Progenitor cell of endocrine pancreas (in vitro differentiated cells): ENCODE results near the gene UPK1B. TPM values are rescaled to one million over a fixed set of nuclear protein-coding genes. Genes with fewer than 3 reads are reported as not detected.

ENCODE experiments used
- DNase-seq: peaks from one replicate; pipeline ENCODE4 v3.0.0; 2021; ENCODE audit warnings: low spot score; ENCODE audit not compliant: unreplicated experiment
- H3K27ac Mint-ChIP-seq: 2 replicates; pipeline ENCODE4 v1.8.0; 2021; ENCODE audit warnings: mild to moderate bottlenecking, moderate library complexity, mixed read lengths
- H3K27me3 Mint-ChIP-seq: 2 replicates; pipeline ENCODE4 v1.8.0; 2021; ENCODE audit warnings: mixed read lengths
- H3K36me3 Mint-ChIP-seq: 2 replicates; pipeline ENCODE4 v1.8.0; 2022; ENCODE audit warnings: mixed read lengths; ENCODE audit not compliant: insufficient read depth
- H3K4me1 Mint-ChIP-seq: 2 replicates; pipeline ENCODE4 v1.8.0; 2021; ENCODE audit warnings: low read depth, mixed read lengths
- H3K4me3 Mint-ChIP-seq: 2 replicates; pipeline ENCODE4 v1.8.0; 2021; ENCODE audit warnings: low read depth, mild to moderate bottlenecking, moderate library complexity, mixed read lengths
- H3K9me3 Mint-ChIP-seq: 2 replicates; pipeline ENCODE4 v1.8.0; 2021; ENCODE audit warnings: low read depth, mixed read lengths
- CTCF ChIP-seq: fragments of 200-600 bp; sonication (generic); IDR thresholded peaks from one replicate; pipeline ENCODE4 v1.5.0; 2021; ENCODE audit warnings: antibody characterized with exemption, mild to moderate bottlenecking; ENCODE audit not compliant: unreplicated experiment
- total RNA-seq: library from RNA; stranded (reverse); gene quantifications from 2 replicates; pipeline ENCODE4 v1.2.1, GENCODE V29; 2021

The UPK1B gene
- total RNA-seq, 1 donor from 2014 or later = 11.9 TPM

DNA sequence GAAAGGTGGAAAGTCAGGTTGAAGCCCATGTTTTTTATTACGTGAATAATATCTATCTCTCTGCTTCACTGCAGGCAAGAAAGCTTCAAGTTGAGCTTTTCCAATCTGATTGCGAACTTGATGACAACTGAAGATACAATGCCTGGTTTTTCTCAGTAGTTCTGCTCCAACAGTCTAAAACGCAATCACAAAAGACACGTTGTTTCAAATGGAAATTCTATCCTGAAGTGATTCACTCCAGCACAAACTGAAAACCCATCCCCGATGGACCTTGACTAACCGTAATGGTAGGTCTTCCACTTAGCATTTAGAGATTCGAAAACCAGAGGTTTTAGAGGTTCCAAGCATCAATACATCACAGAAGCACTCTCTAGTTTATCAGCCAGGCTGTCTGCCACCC, 56.7 kb downstream of the UPK1B start:
- no peak for DNase-seq
- Mint-ChIP-seq H3K4me3 (no peak overlapping the region), H3K4me1 (no peaks in the 10 kb centered on the region), H3K27ac (no peak overlapping the region), H3K9me3 (no peaks in the 10 kb centered on the region), H3K27me3 (no peaks in the 10 kb centered on the region), H3K36me3 (peaks cover 43% of the 10 kb centered on the region)
- no peak for TF ChIP-seq CTCF

GRCh38 chr3:119230745-119231144, 57.3 kb downstream of the UPK1B start:
- TF ChIP-seq CTCF = no peak
- Mint-ChIP-seq H3K4me3 (no peak overlapping the region), H3K36me3 (peaks cover 50% of the 10 kb centered on the region), H3K9me3 (no peaks in the 10 kb centered on the region), H3K27ac (peak overlapping the region; percentile 23), H3K27me3 (no peaks in the 10 kb centered on the region), H3K4me1 (peaks cover 1% of the 10 kb centered on the region)
- no peak for DNase-seq

DNA sequence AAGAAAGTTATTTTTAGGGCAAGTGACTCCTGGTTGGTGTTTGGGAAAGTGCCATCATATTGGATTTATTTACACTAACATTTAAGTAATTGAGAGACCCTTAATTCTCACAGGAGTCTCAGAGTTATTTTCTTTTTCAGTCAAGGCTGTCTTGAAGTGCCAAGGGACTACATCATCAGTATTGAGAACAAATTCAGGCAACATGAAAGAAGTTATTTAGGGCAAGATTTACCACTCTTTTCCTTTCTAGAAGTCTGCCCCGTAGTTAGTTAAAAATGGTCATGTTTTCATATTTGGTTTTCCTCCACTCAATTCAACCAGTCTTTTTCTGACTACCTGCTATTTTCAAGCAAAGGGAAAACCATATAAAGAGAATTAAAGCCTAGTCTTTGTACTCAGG, 61.2 kb downstream of the UPK1B start:
- peaks cover 41% of the 10 kb centered on the region for H3K36me3 Mint-ChIP-seq
- H3K4me3 Mint-ChIP-seq = no peak overlapping the region
- H3K27me3 Mint-ChIP-seq = no peaks in the 10 kb centered on the region
- no peaks in the 10 kb centered on the region for H3K9me3 Mint-ChIP-seq
- H3K27ac Mint-ChIP-seq = no peak overlapping the region
- no peak for DNase-seq
- peaks cover 17% of the 10 kb centered on the region for H3K4me1 Mint-ChIP-seq
- TF ChIP-seq CTCF = no peak

GRCh38 chr3:119235151-119235550, 61.8 kb downstream of the UPK1B start:
- Mint-ChIP-seq H3K4me1 (peaks cover 22% of the 10 kb centered on the region), H3K27me3 (no peaks in the 10 kb centered on the region), H3K27ac (no peak overlapping the region), H3K36me3 (peaks cover 36% of the 10 kb centered on the region), H3K4me3 (no peak overlapping the region), H3K9me3 (no peaks in the 10 kb centered on the region)
- no peak for DNase-seq
- TF ChIP-seq CTCF = no peak

GRCh38 chr3:119236756-119237155, 63.4 kb downstream of the UPK1B start:
- Mint-ChIP-seq H3K27me3 (no peaks in the 10 kb centered on the region), H3K4me1 (peaks cover 24% of the 10 kb centered on the region), H3K9me3 (no peaks in the 10 kb centered on the region)

More at GRCh38 chr3:119236756-119237155, 63.4 kb downstream of the UPK1B start:
- no peak for DNase-seq
- no peak for TF ChIP-seq CTCF
- no peak overlapping the region for H3K27ac Mint-ChIP-seq
- H3K4me3 Mint-ChIP-seq = no peak overlapping the region
- peaks cover 25% of the 10 kb centered on the region for H3K36me3 Mint-ChIP-seq
